GM19372 (cell line): ENCODE data around the gene PTPRB.

ENCODE experiments used
- ATAC-seq: cut with Tn5 transposase; IDR thresholded peaks from one replicate; pipeline ENCODE4 v1.9.1; 2021; ENCODE audit warnings: mild to moderate bottlenecking, low read depth, moderate library complexity; ENCODE audit not compliant: unreplicated experiment

The PTPRB gene

DNA sequence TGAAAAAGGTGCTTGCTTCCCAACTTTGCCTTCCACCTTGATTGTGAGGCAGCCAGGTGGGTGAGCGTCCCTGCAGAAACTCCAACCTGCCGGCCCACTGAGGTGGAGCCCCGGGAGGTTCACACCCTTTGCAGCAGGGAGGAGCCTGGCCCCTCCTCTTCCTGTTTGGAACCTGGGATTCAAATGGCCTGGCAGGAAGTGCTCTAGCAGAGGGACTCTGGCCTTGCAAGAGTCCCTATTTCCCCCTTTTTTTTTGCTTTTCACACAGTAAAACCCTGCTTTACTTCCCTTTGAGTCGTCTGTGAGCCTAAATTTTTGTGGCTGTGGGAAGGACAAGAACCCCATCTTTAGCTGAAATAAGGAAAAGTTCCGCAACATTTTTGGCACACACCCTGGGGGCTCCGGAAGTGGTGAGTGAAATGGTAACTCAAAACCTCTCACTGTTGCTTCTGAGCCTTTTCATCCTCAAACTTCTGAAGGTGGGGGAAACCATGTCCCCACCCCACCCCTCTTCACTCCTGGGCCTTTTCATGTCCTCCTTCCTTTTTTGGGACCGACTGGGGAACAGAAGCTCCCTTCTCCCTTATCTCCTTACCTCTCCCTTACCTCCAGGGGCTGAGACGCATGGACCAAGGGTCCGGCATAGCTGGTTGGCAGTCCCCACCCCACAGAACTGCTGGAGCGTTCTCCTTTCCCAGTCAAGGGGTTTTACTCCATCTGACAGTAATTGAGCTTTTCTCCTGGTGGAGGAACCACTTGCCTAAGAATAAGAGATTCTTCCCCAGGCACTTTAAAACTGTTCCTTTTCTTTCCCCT lies 169.1 kb downstream of the PTPRB start:
- no peak for ATAC-seq

DNA sequence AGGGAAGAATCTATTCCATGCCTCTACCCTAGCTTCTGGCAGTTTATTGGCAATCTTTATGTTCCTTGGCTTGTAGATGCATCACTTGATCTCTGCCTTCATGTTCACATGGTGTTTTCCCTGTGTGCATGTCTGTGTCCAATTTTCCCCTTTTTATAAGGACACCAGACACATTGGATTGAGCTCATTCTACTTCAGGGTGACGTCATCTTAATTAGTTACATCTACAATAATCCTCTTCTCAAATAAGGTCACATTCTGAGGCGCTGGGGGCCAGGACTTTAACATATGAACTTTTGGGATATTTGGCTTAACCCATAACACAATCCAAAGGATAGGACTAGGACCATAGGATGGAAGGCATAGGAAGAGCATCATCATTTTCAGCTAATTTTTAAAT lies 169.8 kb downstream of the PTPRB start:
- no peak for ATAC-seq

DNA sequence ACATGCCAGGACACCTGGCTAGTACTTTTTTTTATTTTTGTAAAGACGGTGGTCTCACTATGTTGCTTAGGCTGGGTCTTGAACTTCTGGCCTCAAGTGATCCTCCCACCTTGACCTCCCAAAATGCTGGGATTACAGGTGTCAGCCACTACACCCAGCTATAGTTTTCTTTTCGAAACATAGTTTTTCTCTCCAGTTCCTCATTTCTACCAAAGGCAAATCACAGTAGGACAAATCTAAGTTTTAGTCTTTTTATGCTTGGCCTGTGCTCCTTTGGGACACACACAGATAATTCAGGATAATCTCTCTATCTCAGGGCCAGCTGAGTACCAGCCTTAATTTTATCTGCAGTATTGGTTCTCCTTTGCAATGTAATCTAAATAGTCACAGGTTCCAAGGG lies 170.5 kb downstream of the PTPRB start:
- no peak for ATAC-seq
